ENCODE data around the gene AGPAT3.

DNA sequence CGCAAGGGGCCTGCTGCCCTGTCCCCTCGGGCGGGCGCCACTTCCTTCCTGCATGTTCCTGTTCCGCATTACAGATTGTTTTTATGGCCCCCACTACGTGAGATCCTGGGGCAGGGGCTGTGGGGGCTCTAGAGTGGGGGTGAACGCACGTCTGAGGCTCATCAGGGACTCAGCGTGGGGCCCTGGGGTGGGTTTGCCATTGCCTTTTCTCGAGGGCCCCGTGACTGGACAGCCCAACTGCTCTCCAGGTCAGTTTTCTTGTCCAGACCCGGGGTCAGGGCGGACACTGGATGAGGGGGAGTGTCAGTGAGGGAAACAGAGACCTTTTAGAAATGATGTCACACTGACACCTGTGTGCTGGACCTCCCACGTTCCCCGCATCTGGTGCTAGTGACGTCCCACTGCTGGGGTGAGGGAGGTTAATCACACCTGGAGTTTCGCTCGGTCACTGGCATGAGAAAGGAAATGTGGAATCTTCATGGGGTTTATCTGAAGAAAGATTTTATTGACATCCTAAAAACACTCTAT is 65.9 kb downstream of the AGPAT3 start:
- TF ChIP-seq POLR2A (IDR thresholded peaks at IDR 0.05; ENCODE audit: low read length) (no peak), GATA1 (IDR thresholded peaks at IDR 0.05; ENCODE audit: low read depth, low read length) (no peak)
